Fibroblast of pulmonary artery (primary cell): ENCODE data around the gene SEMA3A.

Experiments
- DNase-seq: peaks from one replicate; pipeline ENCODE4 v3.0.0-alpha.2; 2010; ENCODE audit warnings: low read depth
- H3K4me3 ChIP-seq: replicated peaks from 2 replicates; pipeline ENCODE4 v1.5.1; 2011; ENCODE audit warnings: low read depth, mild to moderate bottlenecking, control low read depth, low read length, moderate library complexity
- TF ChIP-seq, protein P1 (sequence below): IDR thresholded peaks from 2 replicates; pipeline ENCODE4 v1.5.1; 2011; ENCODE audit warnings: mild to moderate bottlenecking, control low read depth, low read length, inconsistent platforms; ENCODE audit errors: missing control alignments

Gene SEMA3A

DNA sequence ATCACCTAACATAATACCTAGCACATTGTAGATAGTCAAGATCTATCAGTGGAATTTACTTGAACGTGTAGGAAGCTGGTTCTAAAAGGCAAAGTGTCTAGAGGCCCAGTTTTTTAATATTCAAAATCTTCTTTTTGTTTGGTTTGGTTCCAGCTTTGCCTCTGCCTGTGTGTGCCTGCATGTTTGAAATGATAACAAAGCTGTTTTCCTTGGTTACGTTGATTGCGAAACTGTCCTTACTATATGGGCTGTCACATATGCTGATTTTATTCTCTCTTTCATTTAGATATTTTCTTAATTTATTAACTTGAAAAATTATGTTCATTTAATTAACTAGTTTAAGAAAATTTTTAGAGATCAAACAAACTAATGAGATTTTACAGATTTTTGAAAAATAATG, 237.3 kb downstream of the SEMA3A start:
- TF ChIP-seq, protein P1, sequence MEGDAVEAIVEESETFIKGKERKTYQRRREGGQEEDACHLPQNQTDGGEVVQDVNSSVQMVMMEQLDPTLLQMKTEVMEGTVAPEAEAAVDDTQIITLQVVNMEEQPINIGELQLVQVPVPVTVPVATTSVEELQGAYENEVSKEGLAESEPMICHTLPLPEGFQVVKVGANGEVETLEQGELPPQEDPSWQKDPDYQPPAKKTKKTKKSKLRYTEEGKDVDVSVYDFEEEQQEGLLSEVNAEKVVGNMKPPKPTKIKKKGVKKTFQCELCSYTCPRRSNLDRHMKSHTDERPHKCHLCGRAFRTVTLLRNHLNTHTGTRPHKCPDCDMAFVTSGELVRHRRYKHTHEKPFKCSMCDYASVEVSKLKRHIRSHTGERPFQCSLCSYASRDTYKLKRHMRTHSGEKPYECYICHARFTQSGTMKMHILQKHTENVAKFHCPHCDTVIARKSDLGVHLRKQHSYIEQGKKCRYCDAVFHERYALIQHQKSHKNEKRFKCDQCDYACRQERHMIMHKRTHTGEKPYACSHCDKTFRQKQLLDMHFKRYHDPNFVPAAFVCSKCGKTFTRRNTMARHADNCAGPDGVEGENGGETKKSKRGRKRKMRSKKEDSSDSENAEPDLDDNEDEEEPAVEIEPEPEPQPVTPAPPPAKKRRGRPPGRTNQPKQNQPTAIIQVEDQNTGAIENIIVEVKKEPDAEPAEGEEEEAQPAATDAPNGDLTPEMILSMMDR = no peak
- no peak overlapping the region for H3K4me3 ChIP-seq
- peak; percentile 80 for DNase-seq

DNA sequence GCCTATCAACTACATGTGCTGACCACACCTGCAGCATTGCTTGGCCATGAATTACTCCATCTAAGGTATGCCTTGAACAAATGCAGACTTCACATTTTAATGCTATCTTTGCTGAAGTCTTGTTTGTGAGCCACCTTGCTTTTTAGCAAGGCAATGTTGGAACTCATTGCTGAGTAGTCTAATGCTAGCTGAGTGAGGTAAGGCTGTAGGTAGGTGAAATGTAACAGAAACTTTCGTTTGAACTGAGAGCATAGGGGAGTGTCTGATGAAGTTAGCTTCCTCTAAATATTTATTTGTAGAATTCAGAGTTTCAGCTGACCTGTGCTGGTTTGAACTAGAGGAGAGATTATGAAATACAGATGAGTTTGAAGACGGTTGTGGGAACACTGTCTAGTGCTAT, 238.5 kb downstream of the SEMA3A start:
- no peak for DNase-seq
- TF ChIP-seq, protein P1 = no peak
- H3K4me3 ChIP-seq = no peak overlapping the region

DNA sequence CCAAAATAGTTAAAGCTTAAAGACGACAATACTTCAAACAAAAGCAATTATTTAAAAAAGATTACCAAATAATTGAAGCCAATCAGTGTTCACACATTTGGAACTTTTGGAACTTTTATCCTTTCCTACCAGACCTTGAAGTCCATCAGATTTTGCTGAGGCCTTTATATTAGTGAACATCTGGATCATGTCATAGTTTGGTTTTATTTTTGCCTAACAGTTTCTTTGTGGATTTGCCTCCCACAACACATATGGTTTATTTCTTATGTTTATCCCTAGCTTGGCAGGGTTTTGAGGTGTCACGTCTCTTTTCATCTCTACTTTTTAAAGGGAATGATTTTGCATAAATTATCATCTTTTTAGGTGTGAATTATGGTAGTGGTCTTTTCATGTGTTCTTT, 242.4 kb downstream of the SEMA3A start:
- DNase-seq = no peak
- TF ChIP-seq, protein P1 = no peak
- H3K4me3 ChIP-seq = no peak overlapping the region

DNA sequence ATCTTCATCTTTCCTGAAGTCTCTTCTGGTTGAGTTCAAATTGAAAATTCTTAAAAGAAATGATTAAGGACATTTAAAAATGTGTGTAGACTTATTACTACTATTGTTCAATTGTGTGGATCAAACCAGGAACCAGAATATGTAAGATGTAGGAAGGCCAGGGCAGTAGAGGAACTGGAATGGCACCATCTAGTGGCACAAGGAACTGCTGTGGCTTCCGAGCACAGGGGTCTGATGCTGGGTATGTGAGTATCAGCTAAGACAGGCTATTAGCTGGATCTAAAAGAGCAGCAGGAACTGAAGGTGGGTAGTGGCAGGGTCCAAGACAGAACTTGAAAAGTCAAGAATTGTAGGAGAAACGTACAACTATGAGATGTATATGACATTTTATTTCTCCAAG, 247.3 kb downstream of the SEMA3A start:
- TF ChIP-seq, protein P1 = peak; percentile 39
- H3K4me3 ChIP-seq = no peak overlapping the region
- peak; percentile 10 for DNase-seq

DNA sequence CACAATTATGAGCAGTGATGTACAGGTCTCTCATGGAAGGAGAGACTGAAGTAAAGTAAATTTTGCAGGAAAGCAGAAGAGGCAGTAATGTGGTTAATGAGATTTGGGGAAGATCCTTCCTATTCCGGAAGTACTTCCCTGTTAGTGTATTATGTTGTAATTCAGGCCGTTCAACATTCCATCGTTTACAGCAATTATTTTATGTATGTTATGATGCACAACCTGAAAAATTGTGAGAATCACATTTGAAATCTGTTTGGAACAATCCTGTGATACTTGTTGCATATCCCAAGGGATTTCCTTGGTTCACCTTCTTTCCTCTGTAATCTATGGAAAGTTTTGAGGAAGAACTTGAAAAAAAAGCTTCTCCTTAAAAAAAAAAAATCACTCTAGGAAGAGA, 247.8 kb downstream of the SEMA3A start:
- TF ChIP-seq, protein P1 = no peak
- H3K4me3 ChIP-seq = no peak overlapping the region
- DNase-seq = no peak

DNA sequence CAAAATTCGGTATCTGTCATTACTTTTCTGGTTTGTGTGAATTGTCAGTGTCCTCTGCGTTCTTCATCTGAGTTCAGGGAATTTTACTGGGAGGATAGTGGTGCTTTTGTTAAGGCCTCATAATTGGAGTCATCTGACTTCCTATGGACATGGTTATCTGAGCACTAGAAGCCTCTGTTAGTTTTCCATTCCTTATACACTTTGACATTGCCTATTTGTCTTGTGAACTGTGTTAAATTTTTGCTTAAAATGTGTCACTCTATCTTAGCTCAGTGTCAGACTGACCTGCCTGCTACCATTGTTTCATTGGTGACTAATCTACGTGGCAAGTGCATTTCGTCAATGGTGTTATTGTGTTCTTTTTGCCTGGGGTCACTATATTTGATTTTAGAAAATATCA, 253.3 kb downstream of the SEMA3A start:
- no peak overlapping the region for H3K4me3 ChIP-seq
- TF ChIP-seq, protein P1 = no peak
- no peak for DNase-seq

DNA sequence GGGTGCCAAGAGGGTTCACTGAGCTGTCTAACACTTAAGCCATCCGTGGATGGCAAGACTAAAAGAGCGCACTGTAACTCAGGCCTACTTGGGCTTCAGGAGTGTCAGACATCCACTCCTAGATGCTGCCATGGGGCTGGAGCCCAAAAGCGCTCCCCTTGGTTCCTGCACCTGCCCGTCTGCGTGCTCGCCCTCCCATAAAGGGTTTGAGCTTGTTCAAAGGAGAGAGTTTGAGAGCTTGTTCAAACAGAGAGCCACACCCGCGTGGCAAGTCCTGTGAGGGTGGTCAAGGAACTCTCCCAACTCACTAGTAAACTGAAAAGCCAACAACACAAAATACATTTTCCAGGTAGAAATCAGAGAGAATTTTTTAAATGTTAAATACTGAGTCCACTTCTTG, 256.7 kb downstream of the SEMA3A start:
- H3K4me3 ChIP-seq = no peak overlapping the region
- TF ChIP-seq, protein P1 = no peak
- DNase-seq = no peak
